GM12878 (cell line): ENCODE results near the gene LTBP2. TPM values are rescaled to one million over a fixed set of nuclear protein-coding genes. Genes with fewer than 3 reads are reported as not detected.

Experiments
- ATAC-seq: fragments of 200-7000 bp; cut with Tn5 transposase; 3 replicates; pipeline ENCODE4 v1.9.1; 2020; ENCODE audit warnings: mild to moderate bottlenecking, moderate library complexity
- BruUV-seq: library from RNA; stranded (reverse); fragments of 400-500 nt; replicated peaks from 2 replicates; lab custom pipeline; 2021; lab: Mats Ljungman, UMichigan
- CTCF ChIA-PET: fragments of 300-600 bp; sonication (Branson Sonifier 250); formaldehyde crosslinking; extraction: SDS; loops from one replicate; lab custom pipeline; 2021; ENCODE audit warnings: inconsistent platforms; lab: Yijun Ruan, JAX
- POLR2A ChIA-PET: fragments of 350-600 bp; formaldehyde crosslinking; extraction: SDS; loops from one replicate; lab custom pipeline; 2021; ENCODE audit warnings: inconsistent platforms; lab: Charles Lee
- RAD21 ChIA-PET: fragments of 300-600 bp; sonication (Branson Sonifier 250); formaldehyde crosslinking; loops from one replicate; lab custom pipeline; 2023; ENCODE audit warnings: antibody characterized with exemption; ENCODE audit not compliant: unreplicated experiment; lab: Charles Lee
- SMC1A ChIA-PET: fragments of 300-600 bp; sonication (Branson Sonifier 250); formaldehyde crosslinking; loops from one replicate; lab custom pipeline; 2023; ENCODE audit not compliant: unreplicated experiment, uncharacterized antibody; lab: Charles Lee
- DNase-seq: peaks from one replicate; pipeline ENCODE4 v3.0.0-alpha.2; 2011; ENCODE audit warnings: low read depth, low spot score
- FAIRE-seq: peaks from 3 replicates; lab custom pipeline; 2011; peaks lifted over from hg19 to GRCh38; lab: Jason Lieb, UNC
- H2AFZ ChIP-seq: 2 replicates; pipeline ENCODE4 v1.6.0; 2011; ENCODE audit warnings: low read depth, low read length, control low read depth; ENCODE audit not compliant: control insufficient read depth
- H3K27ac ChIP-seq: 2 replicates; pipeline ENCODE4 v1.5.1; 2011; ENCODE audit warnings: control low read depth; ENCODE audit not compliant: control insufficient read depth, insufficient read depth
- H3K27me3 ChIP-seq, 2 experiments: replicated peaks in 1 of 2; 2 replicates each; pipeline versions ENCODE4 v1.6.0 to v1.6.1; 2011; ENCODE audit warnings: low read length in 1 of 2; ENCODE audit not compliant: control insufficient read depth in 2 of 2, insufficient read depth in 2 of 2
- H3K36me3 ChIP-seq, 2 experiments: 2 replicates each; pipeline ENCODE4 v1.5.1; 2011; ENCODE audit warnings: low read length in 1 of 2; ENCODE audit not compliant: control insufficient read depth in 2 of 2, insufficient read depth in 2 of 2
- H3K4me1 ChIP-seq: 2 replicates; pipeline ENCODE4 v1.6.1; 2011; ENCODE audit warnings: mild to moderate bottlenecking, low read length, moderate library complexity, mixed read lengths; ENCODE audit not compliant: control insufficient read depth, insufficient read depth
- H3K4me2 ChIP-seq: 2 replicates; pipeline ENCODE4 v1.6.0; 2011; ENCODE audit warnings: control low read depth; ENCODE audit not compliant: control insufficient read depth, insufficient read depth
- H3K4me3 ChIP-seq: fragments of 200-600 bp; sonication (generic); 2 replicates; pipeline ENCODE4 v1.5.1; 2016
- H3K79me2 ChIP-seq: 2 replicates; pipeline ENCODE4 v1.6.0; 2011; ENCODE audit warnings: low read length; ENCODE audit not compliant: control insufficient read depth, insufficient read depth
- H3K9ac ChIP-seq: 2 replicates; pipeline ENCODE4 v1.8.0; 2011; ENCODE audit warnings: low read length, control low read depth, mixed read lengths; ENCODE audit not compliant: control insufficient read depth, insufficient read depth
- H3K9me3 ChIP-seq: replicated peaks from 3 replicates; pipeline ENCODE4 v1.5.1; 2011; ENCODE audit warnings: mild to moderate bottlenecking, low read length; ENCODE audit not compliant: control insufficient read depth, insufficient read depth
- H4K20me1 ChIP-seq: 2 replicates; pipeline ENCODE4 v1.6.0; 2011; ENCODE audit not compliant: control insufficient read depth, insufficient read depth
- ATF2 ChIP-seq: IDR thresholded peaks from 2 replicates; pipeline ENCODE4 v1.6.1; 2012; ENCODE audit warnings: low read length, inconsistent platforms
- CBX5 ChIP-seq: sonication (generic); IDR thresholded peaks from 2 replicates; pipeline ENCODE4 v1.6.1; 2016; ENCODE audit warnings: low read depth, moderate library complexity, mild to moderate bottlenecking, inconsistent platforms
- E2F4 ChIP-seq: IDR thresholded peaks from 2 replicates; pipeline ENCODE4 v1.6.1; 2012; ENCODE audit warnings: low read depth, low read length, improper control_type of control experiment
- EZH2 ChIP-seq: IDR thresholded peaks from 2 replicates; pipeline ENCODE4 v1.6.1; 2012; ENCODE audit warnings: low read depth, mild to moderate bottlenecking, control low read depth, inconsistent platforms, low read length, borderline replicate concordance; ENCODE audit not compliant: control insufficient read depth
- NBN ChIP-seq: fragments of 450-650 bp; IDR thresholded peaks from 2 replicates; pipeline ENCODE4 v1.6.1; 2016
- NR2C1 ChIP-seq: fragments of 450-650 bp; IDR thresholded peaks from 2 replicates; pipeline ENCODE4 v1.6.1; 2017; ENCODE audit warnings: antibody characterized with exemption, mild to moderate bottlenecking, moderate library complexity
- PAX8 ChIP-seq: fragments of 450-650 bp; IDR thresholded peaks from 2 replicates; pipeline ENCODE4 v1.6.1; 2017; ENCODE audit warnings: mild to moderate bottlenecking, moderate library complexity
- PKNOX1 ChIP-seq: fragments of 450-650 bp; IDR thresholded peaks from 2 replicates; pipeline ENCODE4 v1.6.1; 2016; ENCODE audit warnings: mild to moderate bottlenecking
- PRDM15 ChIP-seq: fragments of 450-650 bp; formaldehyde crosslinking; IDR thresholded peaks from 2 replicates; pipeline ENCODE4 v1.4.0; 2020; ENCODE audit warnings: mild to moderate bottlenecking, moderate library complexity
- RAD51 ChIP-seq: fragments of 450-650 bp; IDR thresholded peaks from 2 replicates; pipeline ENCODE4 v1.6.1; 2016; ENCODE audit warnings: moderate library complexity, mild to moderate bottlenecking, inconsistent platforms
- TARDBP ChIP-seq: IDR thresholded peaks from 2 replicates; pipeline ENCODE4 v1.6.1; 2016; ENCODE audit warnings: borderline replicate concordance
- ZBTB40 ChIP-seq: fragments of 450-650 bp; IDR thresholded peaks from 2 replicates; pipeline ENCODE4 v1.6.1; 2016; ENCODE audit warnings: mild to moderate bottlenecking, moderate library complexity, borderline replicate concordance
- ZNF207 ChIP-seq: fragments of 450-650 bp; IDR thresholded peaks from 2 replicates; pipeline ENCODE4 v1.6.1; 2014; ENCODE audit warnings: antibody characterized with exemption, mild to moderate bottlenecking, borderline replicate concordance
- ZNF24 ChIP-seq: fragments of 450-650 bp; IDR thresholded peaks from 2 replicates; pipeline ENCODE4 v1.6.1; 2017; ENCODE audit warnings: antibody characterized with exemption, mild to moderate bottlenecking
- WGBS: methylation state at CpG from one replicate; pipeline ENCODE4 v1.1.6; 2016; ENCODE audit warnings: low lambda C conversion rate; ENCODE audit not compliant: insufficient replicate concordance, insufficient coverage; ENCODE audit errors: missing lambda C conversion rate; 5-methylcytosine and 5-hydroxymethylcytosine counted together
- in situ Hi-C: fragments of 300-500 bp; cut with MboI; formaldehyde crosslinking; loops from 9 replicates; pipeline ENCODE4 v1.14.3; 2018; ENCODE audit warnings: mixed read lengths
- intact Hi-C: fragments of 100-400 bp; cut with micrococcal nuclease; formaldehyde crosslinking; loops from one replicate; pipeline ENCODE4 v1.14.2; 2022; ENCODE audit not compliant: unreplicated experiment
- polyA plus RNA-seq, 11 experiments: library from polyadenylated mRNA; depleted of rRNA in 4 of 11; unstranded in 6 of 11; stranded (reverse) in 5 of 11; fragments of >200 nt; fragmentation: Nextera tagmentation in 4 of 11; fragmentation: Illumina TruSeq in 1 of 11; extraction: Ambion mirVana in 4 of 11; extraction: Trizol in 1 of 11; gene quantifications; 1 replicate in 1 of 11; 2 replicates in 10 of 11; pipeline versions ENCODE4 v1.2.1 to v1.2.3, GENCODE V29; 2011 to 2016; ENCODE audit warnings: inconsistent platforms in 2 of 11, missing spikeins in 2 of 11, low read depth in 1 of 11
- total RNA-seq, 4 experiments: library from RNA; depleted of rRNA in 3 of 4; stranded (reverse); fragments of >200 nt in 3 of 4; fragmentation: Illumina TruSeq in 1 of 4; extraction: Trizol in 1 of 4; gene quantifications; 2 replicates each; pipeline versions ENCODE4 v1.2.1 to v1.2.3, GENCODE V29; 2013 to 2021

The LTBP2 gene
- total and polyA plus RNA-seq, 10 of the 15 experiments (the other 5 are each of a cell fraction or from before 2014, with no cell fraction given), result 0.03 to 0.23 (median 0.06) TPM; not detected in 1

GRCh38 chr14:74637178-74637550 is 25.1 kb upstream of the LTBP2 start:
- SMC1A ChIA-PET, result no interaction called here
- no peak overlapping the region for H2AFZ ChIP-seq
- H3K9ac ChIP-seq, result no peak overlapping the region
- no peaks in the 10 kb centered on the region for H3K9me3 ChIP-seq
- no peaks in the 10 kb centered on the region for H3K36me3 ChIP-seq
- no peak overlapping the region for H3K4me3 ChIP-seq
- ATAC-seq (no peak), FAIRE-seq (no peak), DNase-seq (no peak)
- H3K4me1 ChIP-seq, result no peaks in the 10 kb centered on the region
- in situ Hi-C loops, result no loop called here
- CTCF ChIA-PET, result interaction anchor here (0.6 to 1.2 kb wide), 2 partner anchors 18 to 752 kb away, joined by 3 to 4 read pairs; no protein-coding TSS in a partner anchor
- no peaks in the 10 kb centered on the region for H4K20me1 ChIP-seq
- intact Hi-C loops, result no loop called here
- no peaks in the 10 kb centered on the region for H3K79me2 ChIP-seq
- POLR2A ChIA-PET, result no interaction called here
- peaks cover 0 to 1% of the 10 kb centered on the region in 2 experiments; a peak in 2 of 4 replicates for H3K27me3 ChIP-seq
- H3K27ac ChIP-seq, result no peak overlapping the region
- RAD21 ChIA-PET, result no interaction called here
- 0% methylated on average over 3 of the region's 3 CpGs for WGBS
- no peak overlapping the region for H3K4me2 ChIP-seq
- no TSS peak for BruUV-seq
- TF ChIP-seq ZBTB40 (no peak), ZNF207 (no peak), RAD51 (no peak), CBX5 (no peak), TARDBP (no peak), EZH2 (no peak), NBN (no peak), PAX8 (no peak), PRDM15 (CRISPR knock-in tag) (no peak), ZNF24 (no peak), E2F4 (no peak), ATF2 (no peak), PKNOX1 (no peak), NR2C1 (no peak)
